Measurements from ENCODE around the gene LDAH.

LDAH gene

DNA sequence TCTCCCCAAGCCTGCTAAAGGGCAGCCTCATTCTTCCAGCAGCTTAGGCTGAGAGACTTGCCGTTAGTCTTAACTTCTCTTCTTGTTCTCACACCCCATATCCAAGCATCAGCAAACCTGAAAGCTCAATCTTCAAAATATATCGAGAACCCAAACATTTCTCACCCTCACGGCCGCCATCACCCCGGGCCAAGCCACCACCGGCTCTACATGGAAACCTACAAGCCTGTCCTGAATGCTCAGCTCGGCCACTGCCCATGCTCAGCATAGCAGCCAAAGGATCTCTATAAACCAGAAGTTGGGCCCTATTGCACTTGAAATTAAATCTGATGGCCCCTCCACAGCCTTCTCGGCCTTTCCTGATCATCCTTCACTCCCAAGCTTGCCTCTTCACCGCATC lies 174.1 kb downstream of the LDAH start:
- H3K27ac Mint-ChIP-seq, result no peak overlapping the region
- no peaks in the 10 kb centered on the region for H3K9me3 Mint-ChIP-seq
- H3K4me1 Mint-ChIP-seq, result peaks cover 35% of the 10 kb centered on the region
- CTCF ChIA-PET, result interaction anchor here (1.0 to 2.7 kb wide), 5 partner anchors 11 to 238 kb away, joined by 3 to 12 read pairs (median 6); partner anchors contain the start of gene RHOB
- peaks cover 8% of the 10 kb centered on the region for H3K27me3 Mint-ChIP-seq
- H3K36me3 Mint-ChIP-seq, result peaks cover 4% of the 10 kb centered on the region
- no peak for DNase-seq
- H3K4me3 Mint-ChIP-seq, result no peak overlapping the region

DNA sequence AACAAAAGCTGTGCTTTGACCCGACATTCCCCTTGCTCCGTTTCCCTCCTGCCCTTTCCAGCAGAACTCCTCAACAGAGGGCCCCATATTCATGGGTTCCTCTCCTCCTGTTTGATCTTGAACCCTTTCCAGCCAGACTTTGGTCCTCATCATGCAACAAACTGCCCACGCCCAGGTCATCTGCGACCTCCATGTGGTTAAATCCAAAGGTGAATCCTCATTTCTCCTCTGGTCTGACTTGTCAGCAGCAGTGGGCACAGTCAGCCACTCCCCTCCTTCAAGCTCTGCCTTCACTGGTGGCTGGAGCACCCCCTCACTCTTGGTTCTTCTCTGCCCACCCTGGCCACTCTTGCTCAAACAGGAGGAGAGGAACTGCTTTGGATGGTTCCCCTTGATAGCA lies 174.7 kb downstream of the LDAH start:
- Mint-ChIP-seq H3K9me3 (no peaks in the 10 kb centered on the region), H3K4me1 (peaks cover 35% of the 10 kb centered on the region), H3K27me3 (peaks cover 8% of the 10 kb centered on the region), H3K36me3 (peaks cover 4% of the 10 kb centered on the region), H3K4me3 (no peak overlapping the region), H3K27ac (no peak overlapping the region)
- DNase-seq, result no peak
- CTCF ChIA-PET, result interaction anchor here (1.0 to 2.7 kb wide), 7 partner anchors 10 to 512 kb away, joined by 3 to 12 read pairs (median 3); partner anchors contain the start of gene RHOB

DNA sequence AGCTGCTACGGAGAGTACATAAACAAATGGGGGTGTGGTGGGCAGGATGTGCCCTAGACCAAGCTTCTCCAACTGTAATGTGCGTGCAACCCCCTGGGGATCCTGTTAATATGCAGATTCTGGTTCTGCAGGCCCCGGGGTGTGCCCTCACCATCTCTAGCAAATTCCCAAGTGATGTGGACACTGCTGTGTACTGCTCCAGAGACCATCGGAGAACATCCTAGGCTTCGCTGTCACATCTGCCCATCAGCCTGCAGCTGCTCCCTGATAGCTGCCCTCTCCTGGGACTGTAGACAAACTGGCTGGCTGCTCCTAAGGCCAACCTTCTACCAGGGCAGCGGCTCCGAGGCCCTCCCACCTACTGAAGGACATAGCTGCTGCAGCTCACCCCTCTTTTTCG lies 175.2 kb downstream of the LDAH start:
- Mint-ChIP-seq H3K4me1 (peaks cover 35% of the 10 kb centered on the region), H3K27me3 (peaks cover 4% of the 10 kb centered on the region), H3K36me3 (peaks cover 4% of the 10 kb centered on the region), H3K27ac (no peak overlapping the region), H3K9me3 (no peaks in the 10 kb centered on the region), H3K4me3 (no peak overlapping the region)
- no peak for DNase-seq
- CTCF ChIA-PET, result interaction anchor here (1.0 to 2.7 kb wide), 6 partner anchors 13 to 512 kb away, joined by 3 to 12 read pairs (median 4); partner anchors contain the start of gene RHOB

DNA sequence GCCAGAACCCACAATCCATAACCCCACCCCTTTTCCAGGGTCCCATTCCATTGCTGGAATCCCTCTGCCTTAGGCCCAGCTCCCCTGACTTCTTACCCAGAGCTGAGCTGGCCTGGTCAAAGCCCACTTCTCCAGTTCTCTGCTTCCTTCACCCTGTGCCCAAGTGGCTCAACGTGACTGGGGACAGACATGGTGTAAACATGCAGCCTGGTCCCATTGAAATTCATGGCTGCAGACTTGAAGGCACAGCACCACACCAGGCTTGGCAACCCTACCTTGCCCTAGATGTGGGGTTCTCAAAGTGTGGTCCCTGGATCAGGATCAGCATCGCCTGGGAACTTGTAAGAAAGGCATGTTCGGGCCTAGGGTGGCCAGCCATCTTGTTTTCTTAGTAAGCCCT lies 175.7 kb downstream of the LDAH start:
- H3K36me3 Mint-ChIP-seq, result peaks cover 4% of the 10 kb centered on the region
- CTCF ChIA-PET, result interaction anchor here (1.0 to 2.7 kb wide), 3 partner anchors 205 to 511 kb away, joined by 3 to 12 read pairs (median 6); no protein-coding TSS in a partner anchor
- no peak for DNase-seq
- peaks cover 34% of the 10 kb centered on the region for H3K4me1 Mint-ChIP-seq
- no peaks in the 10 kb centered on the region for H3K9me3 Mint-ChIP-seq
- H3K4me3 Mint-ChIP-seq, result no peak overlapping the region
- H3K27ac Mint-ChIP-seq, result no peak overlapping the region
- peaks cover 4% of the 10 kb centered on the region for H3K27me3 Mint-ChIP-seq

DNA sequence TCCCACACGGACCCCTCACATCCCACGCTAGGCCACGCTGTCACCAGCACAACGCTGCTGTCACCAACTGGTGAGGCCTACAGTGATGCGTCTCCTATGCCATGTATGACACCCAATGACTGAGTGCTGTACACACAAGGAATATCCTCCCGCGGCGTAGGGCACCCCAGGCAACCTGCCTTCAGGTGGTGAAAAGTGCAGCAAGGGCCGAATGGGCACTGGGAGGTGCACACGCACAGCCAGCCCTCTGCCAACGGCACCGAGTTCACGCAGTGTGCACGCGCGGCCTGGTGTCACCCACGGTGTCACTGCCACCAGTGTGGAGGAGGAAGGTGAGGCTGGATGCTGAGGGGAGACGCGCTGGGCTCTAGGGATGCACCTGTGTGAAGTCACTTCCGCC lies 176.5 kb downstream of the LDAH start:
- DNase-seq, result no peak
- Mint-ChIP-seq H3K4me3 (no peak overlapping the region), H3K36me3 (peaks cover 4% of the 10 kb centered on the region), H3K27ac (no peak overlapping the region), H3K4me1 (peaks cover 26% of the 10 kb centered on the region), H3K9me3 (no peaks in the 10 kb centered on the region), H3K27me3 (peaks cover 4% of the 10 kb centered on the region)
- CTCF ChIA-PET, result interaction anchor here (1.3 kb wide), 1 partner anchor 320 kb away, joined by 4 read pairs; no protein-coding TSS in a partner anchor

DNA sequence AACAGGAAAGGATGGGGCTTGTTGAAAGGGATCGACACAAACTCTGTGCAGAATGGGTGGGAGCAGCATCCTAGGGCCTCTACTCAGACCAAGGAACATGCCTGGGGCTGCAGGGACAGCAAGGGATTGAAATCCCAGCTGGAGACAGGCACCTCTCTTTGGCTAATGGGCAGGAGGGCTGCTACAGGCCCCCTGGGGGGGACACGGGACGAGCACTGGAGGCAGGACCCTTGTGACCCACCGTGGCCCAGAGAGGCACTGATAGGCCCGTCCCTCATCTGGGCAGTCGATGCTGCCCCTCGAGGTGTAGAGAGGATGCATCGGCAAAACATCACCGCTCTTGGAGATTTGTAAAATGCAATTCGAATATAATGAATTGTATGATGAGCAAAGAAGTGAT lies 177.1 kb downstream of the LDAH start:
- DNase-seq, result no peak
- Mint-ChIP-seq H3K27ac (no peak overlapping the region), H3K4me3 (no peak overlapping the region), H3K36me3 (peaks cover 4% of the 10 kb centered on the region), H3K27me3 (peaks cover 4% of the 10 kb centered on the region), H3K9me3 (no peaks in the 10 kb centered on the region), H3K4me1 (peaks cover 23% of the 10 kb centered on the region)
- CTCF ChIA-PET, result interaction anchor here (1.3 kb wide), 1 partner anchor 319 kb away, joined by 4 read pairs; no protein-coding TSS in a partner anchor

DNA sequence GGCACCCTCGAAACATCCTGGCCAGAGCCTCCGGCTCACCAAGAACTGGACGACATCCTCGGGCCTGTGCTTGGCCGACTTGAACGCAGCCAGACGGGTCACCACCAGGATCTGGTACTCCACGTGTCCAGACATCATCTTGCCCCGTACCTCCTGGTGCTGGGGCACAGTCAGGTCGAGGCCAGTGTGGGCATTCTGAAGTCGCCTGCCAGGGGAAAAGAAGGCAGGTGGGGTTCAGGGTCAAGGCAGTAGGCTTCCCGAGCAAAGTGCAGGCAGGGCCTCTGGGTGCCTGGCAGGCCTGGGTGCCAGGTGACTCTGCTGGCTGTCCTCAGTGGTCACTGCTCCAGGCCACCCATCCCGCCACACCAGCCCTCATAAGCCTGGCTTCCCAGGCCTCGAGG lies 177.6 kb downstream of the LDAH start:
- H3K4me1 Mint-ChIP-seq, result peaks cover 21% of the 10 kb centered on the region
- H3K27ac Mint-ChIP-seq, result no peak overlapping the region
- no peak overlapping the region for H3K4me3 Mint-ChIP-seq
- H3K36me3 Mint-ChIP-seq, result peaks cover 4% of the 10 kb centered on the region
- peaks cover 2% of the 10 kb centered on the region for H3K27me3 Mint-ChIP-seq
- CTCF ChIA-PET, result interaction anchor here (6.2 kb wide), 1 partner anchor 206 kb away, joined by 65 read pairs; no protein-coding TSS in a partner anchor
- no peaks in the 10 kb centered on the region for H3K9me3 Mint-ChIP-seq
- DNase-seq, result no peak

DNA sequence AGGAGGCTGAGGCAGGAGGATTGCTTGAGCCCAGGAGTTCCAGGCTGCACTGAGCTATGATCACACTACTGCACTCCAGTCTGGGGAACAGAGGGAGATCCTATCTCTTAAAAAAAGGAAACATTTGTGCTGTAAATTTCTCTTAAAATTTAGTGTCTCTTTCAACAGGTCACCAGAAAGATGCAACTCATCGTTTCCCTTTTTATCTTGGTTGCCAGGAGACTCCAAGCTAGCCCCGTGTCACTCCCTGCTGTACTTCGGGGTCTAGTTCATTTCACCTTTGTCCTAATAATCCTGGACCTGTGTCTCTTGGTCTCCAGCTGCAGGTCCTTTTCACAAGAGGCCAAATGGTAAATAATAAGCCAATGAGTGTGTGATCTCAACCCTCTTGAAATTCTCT lies 179.1 kb downstream of the LDAH start:
- Mint-ChIP-seq H3K27ac (no peak overlapping the region), H3K4me3 (no peak overlapping the region), H3K9me3 (no peaks in the 10 kb centered on the region), H3K36me3 (peaks cover 4% of the 10 kb centered on the region), H3K4me1 (peaks cover 6% of the 10 kb centered on the region), H3K27me3 (no peaks in the 10 kb centered on the region)
- no peak for DNase-seq
- CTCF ChIA-PET, result interaction anchor here (0.8 to 6.2 kb wide), 13 partner anchors 7 to 418 kb away, joined by 3 to 65 read pairs (median 5); partner anchors contain the start of genes HS1BP3 and RHOB

DNA sequence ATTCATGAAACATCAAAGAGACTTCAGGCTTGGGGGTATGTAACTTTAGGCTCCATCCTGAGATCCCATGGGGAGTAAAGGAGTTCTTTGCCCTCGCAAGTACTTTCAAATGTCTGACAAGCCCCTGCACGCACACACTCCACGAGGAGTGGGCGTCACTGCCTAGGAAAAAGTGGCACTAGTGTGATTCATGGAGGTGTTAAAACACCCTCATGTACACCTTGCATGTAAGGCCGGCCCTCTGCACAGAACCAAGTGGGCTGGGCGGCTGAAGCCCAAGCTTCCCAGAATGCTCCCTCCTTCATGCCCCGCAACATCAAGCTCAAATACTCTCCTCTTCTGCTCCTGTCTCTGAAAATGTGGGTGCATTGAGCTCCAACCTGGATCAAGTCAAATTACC lies 179.8 kb downstream of the LDAH start:
- no peak overlapping the region for H3K27ac Mint-ChIP-seq
- CTCF ChIA-PET, result interaction anchor here (0.7 to 6.2 kb wide), 23 partner anchors 8 to 417 kb away, joined by 3 to 65 read pairs (median 4); partner anchors contain the start of genes HS1BP3 and RHOB

DNA sequence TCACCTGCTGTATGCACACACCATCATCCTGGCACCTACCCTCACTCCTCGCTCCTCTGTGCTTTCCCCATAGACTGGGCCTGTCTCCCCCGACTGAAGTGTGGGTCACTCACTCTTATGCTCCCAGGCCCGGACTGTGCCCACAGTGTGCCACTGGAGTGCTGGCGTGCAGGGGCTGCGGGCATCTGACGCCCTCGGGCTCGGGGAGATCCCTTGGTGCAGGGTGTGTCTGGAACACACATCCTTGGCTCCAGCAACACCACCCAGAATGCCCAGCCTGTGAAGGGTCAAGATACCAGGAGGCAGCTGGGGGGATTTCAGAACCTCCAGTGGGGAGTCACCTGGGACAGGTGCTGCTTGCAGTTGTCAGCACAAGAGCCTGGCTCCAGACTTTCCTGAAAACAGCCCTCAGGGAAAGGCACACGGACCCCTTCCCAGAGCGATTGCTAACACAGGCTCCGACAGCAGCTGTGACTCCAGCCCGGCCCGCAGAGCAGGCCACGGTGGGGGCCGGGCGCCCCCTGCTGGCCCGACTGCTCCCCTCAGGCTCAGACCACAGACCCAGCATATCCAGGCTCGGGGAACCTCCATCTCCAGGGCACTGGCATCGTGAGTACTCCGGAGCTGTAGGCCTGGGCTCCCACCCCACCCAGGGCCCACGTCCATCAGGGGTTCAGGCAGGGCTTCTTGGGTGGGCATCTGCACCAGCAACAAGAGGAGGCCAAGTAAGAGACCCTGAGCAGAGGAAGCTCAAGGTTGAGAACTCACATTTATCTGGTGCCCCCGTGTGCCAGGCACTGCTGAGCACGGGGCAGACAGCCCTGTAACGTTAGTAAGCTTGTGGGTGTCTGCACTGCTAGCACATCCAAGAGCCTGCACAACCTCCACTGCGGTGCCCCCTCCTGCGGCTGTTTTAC lies 180.6 kb downstream of the LDAH start:
- peaks cover 4% of the 10 kb centered on the region for H3K36me3 Mint-ChIP-seq
- no peaks in the 10 kb centered on the region for H3K27me3 Mint-ChIP-seq
- H3K9me3 Mint-ChIP-seq, result no peaks in the 10 kb centered on the region
- DNase-seq, result peak; percentile 80
- no peak overlapping the region for H3K4me3 Mint-ChIP-seq
- CTCF ChIA-PET, result interaction anchor here (0.7 to 6.2 kb wide), 29 partner anchors 9 to 451 kb away, joined by 3 to 65 read pairs (median 4); partner anchors contain the start of genes HS1BP3 and RHOB
- no peaks in the 10 kb centered on the region for H3K4me1 Mint-ChIP-seq
- H3K27ac Mint-ChIP-seq, result no peak overlapping the region

More for the DNA sequence above, 179.8 kb downstream of the LDAH start:
- H3K9me3 Mint-ChIP-seq, result no peaks in the 10 kb centered on the region
- no peak overlapping the region for H3K4me3 Mint-ChIP-seq
- no peaks in the 10 kb centered on the region for H3K4me1 Mint-ChIP-seq
- no peaks in the 10 kb centered on the region for H3K27me3 Mint-ChIP-seq
- peaks cover 4% of the 10 kb centered on the region for H3K36me3 Mint-ChIP-seq
- no peak for DNase-seq

DNA sequence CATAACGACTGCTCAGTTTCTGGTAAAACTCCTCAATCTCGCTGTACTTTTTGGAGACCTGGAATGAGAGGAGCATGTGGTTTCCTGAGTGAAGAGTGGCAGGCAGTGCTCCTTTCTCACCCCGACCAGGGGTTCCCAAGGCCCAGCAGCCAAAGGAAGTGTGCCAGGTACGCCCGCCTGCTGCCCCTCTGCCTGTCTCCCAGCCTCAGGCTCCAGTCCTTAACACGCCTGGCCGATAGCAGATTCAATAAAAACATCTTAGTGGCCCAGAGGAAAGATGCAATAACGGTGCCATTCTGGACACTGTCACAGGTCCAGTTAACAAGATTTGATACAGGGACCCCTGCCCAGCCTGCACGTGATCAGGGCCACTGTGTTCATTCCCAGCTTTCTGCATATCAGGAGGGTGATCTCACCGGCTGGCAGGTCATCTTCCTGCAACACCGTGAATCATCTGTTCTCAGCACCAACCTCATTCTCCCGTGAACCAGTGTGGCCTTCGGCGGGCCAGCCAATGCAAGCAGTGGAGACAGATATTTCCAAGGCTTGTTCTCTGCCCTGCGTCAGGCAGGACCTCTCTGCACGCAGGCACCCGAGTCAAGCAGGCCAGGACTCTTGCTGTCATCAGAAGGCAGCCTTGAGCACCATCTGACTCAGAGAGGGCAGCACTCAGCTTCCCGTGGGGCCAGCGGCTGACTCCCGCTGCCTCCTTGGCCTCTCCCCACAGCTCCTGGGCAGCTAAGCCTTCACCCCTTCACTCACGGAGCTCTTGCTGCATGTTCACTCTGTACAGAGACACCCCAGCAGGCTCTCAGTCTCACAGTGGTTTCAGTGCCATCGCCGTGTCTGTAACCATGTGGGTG lies 181.5 kb downstream of the LDAH start:
- H3K4me3 Mint-ChIP-seq, result no peak overlapping the region
- H3K9me3 Mint-ChIP-seq, result no peaks in the 10 kb centered on the region
- no peak overlapping the region for H3K27ac Mint-ChIP-seq
- CTCF ChIA-PET, result interaction anchor here (0.8 to 6.2 kb wide), 18 partner anchors 10 to 415 kb away, joined by 3 to 65 read pairs (median 4); partner anchors contain the start of genes HS1BP3 and RHOB
- H3K4me1 Mint-ChIP-seq, result no peaks in the 10 kb centered on the region
- peaks cover 4% of the 10 kb centered on the region for H3K36me3 Mint-ChIP-seq
- DNase-seq, result no peak
- H3K27me3 Mint-ChIP-seq, result no peaks in the 10 kb centered on the region

DNA sequence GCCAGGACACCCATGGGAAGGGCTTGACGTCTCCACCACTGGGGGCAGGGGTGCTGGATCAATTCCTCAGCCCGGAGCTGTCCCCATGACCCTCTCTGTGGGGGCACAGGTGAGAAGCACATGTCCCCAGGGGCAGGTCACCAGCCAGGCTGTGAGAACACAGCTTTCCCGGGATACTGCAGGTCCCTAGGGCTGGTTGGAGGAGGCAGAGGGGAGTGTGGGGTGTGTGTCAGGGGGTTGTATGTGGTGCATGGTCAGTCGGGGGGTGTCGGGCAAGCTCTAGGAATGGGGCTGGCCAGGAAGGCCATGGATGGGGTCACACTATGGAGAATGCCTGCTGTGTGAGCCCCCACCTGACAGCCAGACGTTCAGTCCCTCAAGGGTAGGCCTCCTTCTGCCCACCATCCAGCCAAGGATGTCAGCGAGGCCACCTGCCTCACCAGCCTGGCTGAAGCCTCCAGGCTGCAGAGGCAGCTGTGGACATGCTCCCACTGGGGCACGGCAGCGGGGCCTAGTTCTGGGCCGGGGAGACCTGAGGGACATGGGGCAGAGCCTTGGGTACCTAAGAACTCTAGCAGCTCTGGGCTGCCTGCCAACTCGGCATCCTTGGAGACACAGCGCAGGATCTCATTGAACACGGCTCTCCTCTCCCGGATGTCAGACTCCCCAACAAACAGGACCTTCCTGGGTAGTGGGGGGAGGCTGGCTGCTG lies 182.3 kb downstream of the LDAH start:
- CTCF ChIA-PET, result interaction anchor here (0.6 to 6.2 kb wide), 6 partner anchors 10 to 532 kb away, joined by 3 to 65 read pairs (median 17); partner anchors contain the start of gene HS1BP3
- H3K27me3 Mint-ChIP-seq, result no peaks in the 10 kb centered on the region
- H3K4me3 Mint-ChIP-seq, result no peak overlapping the region
- no peak for DNase-seq
- H3K36me3 Mint-ChIP-seq, result peaks cover 5% of the 10 kb centered on the region
- no peaks in the 10 kb centered on the region for H3K9me3 Mint-ChIP-seq
- no peak overlapping the region for H3K27ac Mint-ChIP-seq
- no peaks in the 10 kb centered on the region for H3K4me1 Mint-ChIP-seq
